Measurements from ENCODE around the gene DHFR. TPM values are rescaled to one million over a fixed set of nuclear protein-coding genes. Genes with fewer than 3 reads are reported as not detected.

The DHFR gene
- polyA plus RNA-seq, 1 experiment: 22.5 TPM

DNA sequence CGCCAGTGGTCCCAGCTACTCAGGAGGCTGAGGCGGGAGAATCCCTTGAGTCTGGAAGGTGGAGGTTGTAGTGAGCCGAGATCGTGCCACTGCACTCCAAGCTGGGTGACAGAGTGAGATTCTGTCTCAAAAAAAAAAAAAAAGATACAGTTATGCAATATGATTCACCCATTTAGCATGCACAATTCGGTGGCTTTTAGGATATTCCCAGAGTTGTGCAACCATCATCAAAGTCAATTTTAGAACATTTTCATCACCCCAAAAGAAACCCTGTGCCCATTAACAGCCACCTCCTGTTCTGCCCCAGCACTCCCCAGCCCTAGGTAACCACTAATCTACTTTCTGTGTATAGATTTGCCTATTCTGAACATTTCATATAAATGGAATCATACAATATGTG is 4.3 kb upstream of the DHFR start:
- ChIA-PET CTCF (interaction anchor here (2.2 kb wide), 1 partner anchor 13 kb away, joined by 7 read pairs; no protein-coding TSS in a partner anchor), POLR2A (no interaction called here)
- Histone ChIP-seq H3K27me3 (ENCODE audit: control insufficient read depth, insufficient read depth, low read length) (no peaks in the 10 kb centered on the region), H3K27ac (ENCODE audit: low read depth, low read length) (no peak overlapping the region), H3K4me3 (ENCODE audit: low read depth, low read length) (no peak overlapping the region), H3K9me3 (ENCODE audit: control insufficient read depth, insufficient read depth, low read length) (no peaks in the 10 kb centered on the region)
- TF ChIP-seq, protein P1, sequence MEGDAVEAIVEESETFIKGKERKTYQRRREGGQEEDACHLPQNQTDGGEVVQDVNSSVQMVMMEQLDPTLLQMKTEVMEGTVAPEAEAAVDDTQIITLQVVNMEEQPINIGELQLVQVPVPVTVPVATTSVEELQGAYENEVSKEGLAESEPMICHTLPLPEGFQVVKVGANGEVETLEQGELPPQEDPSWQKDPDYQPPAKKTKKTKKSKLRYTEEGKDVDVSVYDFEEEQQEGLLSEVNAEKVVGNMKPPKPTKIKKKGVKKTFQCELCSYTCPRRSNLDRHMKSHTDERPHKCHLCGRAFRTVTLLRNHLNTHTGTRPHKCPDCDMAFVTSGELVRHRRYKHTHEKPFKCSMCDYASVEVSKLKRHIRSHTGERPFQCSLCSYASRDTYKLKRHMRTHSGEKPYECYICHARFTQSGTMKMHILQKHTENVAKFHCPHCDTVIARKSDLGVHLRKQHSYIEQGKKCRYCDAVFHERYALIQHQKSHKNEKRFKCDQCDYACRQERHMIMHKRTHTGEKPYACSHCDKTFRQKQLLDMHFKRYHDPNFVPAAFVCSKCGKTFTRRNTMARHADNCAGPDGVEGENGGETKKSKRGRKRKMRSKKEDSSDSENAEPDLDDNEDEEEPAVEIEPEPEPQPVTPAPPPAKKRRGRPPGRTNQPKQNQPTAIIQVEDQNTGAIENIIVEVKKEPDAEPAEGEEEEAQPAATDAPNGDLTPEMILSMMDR (IDR thresholded peaks at IDR 0.05; ENCODE audit: low read depth, low read length): no peak
- no peak for DNase-seq (ENCODE audit: low read depth, low spot score)

DNA sequence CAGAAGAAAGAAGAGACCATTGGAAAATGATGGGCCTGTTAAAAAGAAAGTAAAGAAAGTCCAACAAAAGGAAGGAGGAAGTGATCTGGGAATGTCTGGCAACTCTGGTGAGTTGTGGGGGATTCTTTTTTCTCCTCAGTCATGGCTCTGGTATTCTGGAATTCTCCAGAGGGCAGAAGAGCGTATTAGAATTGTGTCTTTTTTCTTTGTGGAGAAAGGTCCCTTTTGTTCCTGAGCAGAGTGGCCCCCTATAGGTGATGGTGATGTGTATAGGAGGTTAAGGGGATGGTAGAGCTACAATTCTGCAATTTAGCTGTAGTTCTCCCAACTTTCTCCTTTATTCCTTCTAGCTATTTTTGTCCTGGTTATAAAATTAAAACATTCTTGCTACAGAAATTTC is 1.6 kb upstream of the DHFR start:
- H3K27ac ChIP-seq (ENCODE audit: low read depth, low read length): no peak overlapping the region
- no peaks in the 10 kb centered on the region for H3K27me3 ChIP-seq (ENCODE audit: control insufficient read depth, insufficient read depth, low read length)
- ChIA-PET POLR2A (no interaction called here), CTCF (interaction anchor here (1.4 to 2.1 kb wide), 2 partner anchors 16 to 643 kb away, joined by 3 to 13 read pairs; no protein-coding TSS in a partner anchor)
- TF ChIP-seq, protein P1 (IDR thresholded peaks at IDR 0.05; ENCODE audit: low read depth, low read length): peak; percentile 14; the same call in 1 of the 2 replicates
- DNase-seq (ENCODE audit: low read depth, low spot score): no peak
- no peak overlapping the region for H3K4me3 ChIP-seq (ENCODE audit: low read depth, low read length)
- H3K9me3 ChIP-seq (ENCODE audit: control insufficient read depth, insufficient read depth, low read length): no peaks in the 10 kb centered on the region

DNA sequence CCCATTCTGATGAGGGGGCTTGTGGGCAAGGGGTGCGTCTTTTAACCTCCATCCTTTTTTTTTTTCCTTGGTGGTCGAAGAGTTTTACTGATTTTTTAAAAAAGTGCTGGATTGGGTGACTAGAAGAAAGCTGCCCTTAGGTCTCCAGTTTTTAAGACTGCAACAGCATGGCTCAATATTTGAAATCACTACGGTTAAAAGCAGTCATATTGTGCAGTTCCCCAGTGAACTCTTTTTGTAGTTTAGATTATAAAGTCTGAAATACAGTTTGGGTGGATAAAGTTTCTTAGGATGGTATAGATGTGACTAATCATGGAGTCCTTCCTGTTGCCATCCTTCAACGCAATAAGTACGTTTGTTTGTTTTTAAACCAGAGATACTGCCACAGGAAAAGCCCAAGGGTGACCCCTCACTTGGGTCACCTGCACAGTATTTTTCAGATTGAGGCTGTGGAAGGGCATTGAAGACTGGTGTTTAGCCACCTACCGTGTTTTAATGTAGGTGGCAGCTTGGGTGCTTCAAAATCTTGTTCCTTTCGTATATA is 520 bp upstream of the DHFR start:
- no peak for DNase-seq (ENCODE audit: low read depth, low spot score)
- ChIA-PET CTCF (interaction anchor here (0.6 to 2.1 kb wide), 3 partner anchors 17 to 1183 kb away, joined by 3 to 13 read pairs (median 3); no protein-coding TSS in a partner anchor), POLR2A (no interaction called here)
- TF ChIP-seq, protein P1 (IDR thresholded peaks at IDR 0.05; ENCODE audit: low read depth, low read length): no peak
- peak overlapping the region; percentile 90 for H3K4me3 ChIP-seq (ENCODE audit: low read depth, low read length)
- no peaks in the 10 kb centered on the region for H3K9me3 ChIP-seq (ENCODE audit: control insufficient read depth, insufficient read depth, low read length)
- H3K27ac ChIP-seq (ENCODE audit: low read depth, low read length): peak overlapping the region; percentile 61
- no peaks in the 10 kb centered on the region for H3K27me3 ChIP-seq (ENCODE audit: control insufficient read depth, insufficient read depth, low read length)

DNA sequence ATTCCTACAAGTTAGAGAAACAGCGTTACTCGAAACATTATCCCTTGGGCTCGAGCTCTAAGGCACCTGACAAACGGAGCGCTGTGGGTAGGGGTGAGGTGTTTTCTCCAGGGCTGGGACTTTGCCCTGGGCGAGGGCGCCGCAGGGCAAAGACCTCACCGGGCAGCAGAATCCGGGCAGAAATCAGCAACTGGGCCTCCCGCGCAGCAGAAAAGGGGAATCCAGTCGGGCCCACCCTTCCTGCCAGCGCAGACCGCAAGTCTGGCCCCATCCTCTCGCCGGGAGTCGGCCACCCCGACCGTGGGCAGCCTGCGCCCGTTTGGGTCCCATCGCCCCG is 761 bp downstream of the DHFR start:
- Histone ChIP-seq H3K27me3 (ENCODE audit: control insufficient read depth, insufficient read depth, low read length) (no peaks in the 10 kb centered on the region), H3K4me3 (ENCODE audit: low read depth, low read length) (peak overlapping the region; percentile 84), H3K9me3 (ENCODE audit: control insufficient read depth, insufficient read depth, low read length) (no peaks in the 10 kb centered on the region), H3K27ac (ENCODE audit: low read depth, low read length) (no peak overlapping the region)
- no peak for DNase-seq (ENCODE audit: low read depth, low spot score)
- TF ChIP-seq, protein P1 (IDR thresholded peaks at IDR 0.05; ENCODE audit: low read depth, low read length): no peak
- ChIA-PET POLR2A (interaction anchor here (0.6 kb wide), 1 partner anchor 689 kb away, joined by 3 read pairs; no protein-coding TSS in a partner anchor), CTCF (interaction anchor here (0.7 kb wide), 2 partner anchors 291 to 1620 kb away, joined by 4 to 5 read pairs; no protein-coding TSS in a partner anchor)

DNA sequence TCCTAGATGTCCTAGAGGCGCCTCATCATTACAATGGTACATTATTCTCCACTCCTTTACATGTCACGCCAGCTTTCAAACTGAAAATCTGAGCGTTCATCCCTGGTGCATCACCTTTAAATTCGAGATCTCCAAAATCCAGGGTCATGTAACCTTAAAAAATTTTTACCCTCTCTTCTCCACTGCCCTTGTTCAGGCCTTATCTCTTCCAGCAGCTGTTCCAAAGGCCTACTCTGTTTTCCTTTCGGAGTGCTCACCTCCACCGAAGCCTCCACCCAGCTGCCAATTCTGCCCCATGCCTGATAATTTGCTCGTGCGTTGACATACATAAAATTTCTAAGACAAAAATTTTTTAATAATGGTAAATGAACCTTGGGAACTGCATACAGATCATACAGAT is 1.3 kb downstream of the DHFR start:
- Histone ChIP-seq H3K27me3 (ENCODE audit: control insufficient read depth, insufficient read depth, low read length) (no peaks in the 10 kb centered on the region), H3K9me3 (ENCODE audit: control insufficient read depth, insufficient read depth, low read length) (no peaks in the 10 kb centered on the region), H3K27ac (ENCODE audit: low read depth, low read length) (no peak overlapping the region), H3K4me3 (ENCODE audit: low read depth, low read length) (peak overlapping the region; percentile 84)
- no peak for DNase-seq (ENCODE audit: low read depth, low spot score)
- TF ChIP-seq, protein P1 (IDR thresholded peaks at IDR 0.05; ENCODE audit: low read depth, low read length): no peak
- POLR2A ChIA-PET: interaction anchor here (0.6 kb wide), 1 partner anchor 689 kb away, joined by 3 read pairs; no protein-coding TSS in a partner anchor
- CTCF ChIA-PET: no interaction called here
